Thyroid gland (tissue), 4 donors: ENCODE measurements around the gene DOK1. TPM values are rescaled to one million over a fixed set of nuclear protein-coding genes. Genes with fewer than 3 reads are reported as not detected.

Experiments used
- DNase-seq, 2 donors: peaks; one replicate each; pipeline ENCODE4 v3.0.0-alpha.2; 2019
- H3K27ac ChIP-seq, 3 donors: fragments of 200-600 bp; sonication (generic); 1 replicate in 2 of 3; 2 replicates in 1 of 3; pipeline ENCODE4 v1.5.1; 2016 to 2019; ENCODE audit warnings: mild to moderate bottlenecking in 1 of 3, moderate library complexity in 1 of 3
- H3K27me3 ChIP-seq: fragments of 200-600 bp; sonication (generic); one replicate; pipeline ENCODE4 v1.5.1; 2019
- H3K36me3 ChIP-seq, 2 donors: fragments of 200-600 bp; sonication (generic); one replicate each; pipeline ENCODE4 v1.5.1; 2016 to 2019
- H3K4me1 ChIP-seq, 2 donors: fragments of 200-600 bp; sonication (generic); one replicate each; pipeline ENCODE4 v1.5.1; 2017 to 2019
- H3K4me3 ChIP-seq, 3 donors: fragments of 200-600 bp; sonication (generic); replicated peaks in 1 of 3; 1 replicate in 2 of 3; 2 replicates in 1 of 3; pipeline ENCODE4 v1.5.1; 2016; ENCODE audit warnings: mild to moderate bottlenecking in 1 of 3
- H3K9me3 ChIP-seq: fragments of 200-600 bp; sonication (generic); one replicate; pipeline ENCODE4 v1.5.1; 2017
- CTCF ChIP-seq, 6 experiments: fragments of 200-600 bp in 3 of 6; fragments of 450-650 bp in 3 of 6; sonication (generic) in 3 of 6; IDR thresholded peaks; one replicate each; pipeline ENCODE4 v1.5.1; 2016 to 2019; ENCODE audit warnings: antibody characterized with exemption in 6 of 6, mild to moderate bottlenecking in 2 of 6, inconsistent platforms in 1 of 6, moderate library complexity in 1 of 6
- POLR2A ChIP-seq, 2 donors: fragments of 450-650 bp; IDR thresholded peaks; one replicate each; pipeline ENCODE4 v1.6.1; 2017; ENCODE audit warnings: antibody characterized with exemption in 2 of 2, mild to moderate bottlenecking in 2 of 2, moderate library complexity in 1 of 2
- WGBS, 2 donors: methylation state at CpG; one replicate each; pipeline ENCODE4 v1.1.5; 2017; 5-methylcytosine and 5-hydroxymethylcytosine counted together
- intact Hi-C: fragments of 100-400 bp; cut with DNase I; formaldehyde crosslinking; loops from one replicate; pipeline ENCODE4 v1.15.1; 2023
- total RNA-seq, 4 donors: library from RNA; depleted of rRNA; stranded (reverse); fragments of >200 nt; gene quantifications; one replicate each; pipeline ENCODE4 v1.2.3, GENCODE V29; 2016

DOK1 gene
- total RNA-seq, 4 donors from 2014 or later: 14.4 to 19.4 (median 18.4) TPM

DNA sequence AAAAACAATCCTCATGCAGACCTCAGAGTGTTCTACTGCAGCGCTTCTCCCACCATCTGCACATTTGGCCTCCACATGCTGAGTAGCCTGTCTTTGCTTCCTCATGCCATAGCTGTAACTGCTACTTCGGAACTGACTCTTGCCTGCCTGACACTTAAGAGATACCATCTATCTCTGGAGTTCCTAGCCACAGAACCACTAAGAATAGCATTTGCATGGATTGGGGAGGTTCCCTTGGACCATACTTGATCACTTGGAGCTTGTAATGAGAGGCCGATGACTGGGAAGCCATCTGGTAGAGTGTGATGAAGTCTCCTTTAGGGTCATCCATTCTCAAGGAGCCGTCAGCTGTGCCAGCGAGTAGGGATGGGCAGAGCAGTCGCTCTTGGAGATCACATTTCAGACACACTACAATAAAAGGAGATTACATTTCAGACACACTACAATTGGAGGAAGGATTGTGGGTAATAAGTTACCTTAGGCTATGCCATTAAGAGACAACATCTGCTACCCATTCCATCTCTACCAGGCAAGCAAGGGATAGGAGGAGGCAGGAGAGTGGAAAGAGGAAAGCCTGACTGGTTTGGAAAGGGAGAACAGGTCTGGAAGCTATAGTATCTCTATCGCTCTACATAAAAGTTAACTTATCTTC, 21.8 kb downstream of the DOK1 start:
- 84 to 89% methylated on average over 7 of the region's 7 CpGs for WGBS, 2 donors
- DNase-seq: no peak
- Histone ChIP-seq H3K27ac (no peak overlapping the region), H3K4me3 (no peak overlapping the region), H3K9me3 (no peaks in the 10 kb centered on the region), H3K4me1 (no peaks in the 10 kb centered on the region), H3K27me3 (no peaks in the 10 kb centered on the region), H3K36me3 (no peaks in the 10 kb centered on the region)
- TF ChIP-seq POLR2A (IDR thresholded peaks at IDR 0.05) (no peak), CTCF (IDR thresholded peaks at IDR 0.05) (no peak)
- intact Hi-C loops: no loop called here

DNA sequence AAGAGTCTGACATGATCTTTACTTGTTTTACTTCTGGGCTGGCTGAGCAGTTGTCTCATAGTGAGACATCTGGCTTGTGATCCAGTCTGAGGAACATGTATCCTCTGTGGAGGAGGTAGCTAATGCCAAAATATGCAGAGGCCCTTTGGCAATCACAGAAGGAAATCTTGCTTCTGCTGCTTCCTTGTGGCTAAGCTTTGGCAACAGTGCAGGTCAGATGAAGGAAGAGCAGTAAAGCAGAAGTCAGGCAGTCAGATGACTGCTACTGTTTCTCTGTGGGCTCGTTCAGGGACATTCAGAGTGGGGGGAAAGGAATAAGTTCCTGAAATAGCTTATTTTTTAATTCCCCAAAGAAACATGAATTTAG, 22.3 kb downstream of the DOK1 start:
- no peak overlapping the region for H3K4me3 ChIP-seq
- no peaks in the 10 kb centered on the region for H3K4me1 ChIP-seq
- DNase-seq: no peak
- H3K36me3 ChIP-seq: no peaks in the 10 kb centered on the region
- WGBS, 2 donors: 42 to 50% methylated on average over 1 of the region's 1 CpG
- TF ChIP-seq POLR2A (IDR thresholded peaks at IDR 0.05) (no peak), CTCF (IDR thresholded peaks at IDR 0.05) (no peak)
- no peaks in the 10 kb centered on the region for H3K9me3 ChIP-seq
- no peak overlapping the region for H3K27ac ChIP-seq
- H3K27me3 ChIP-seq: no peaks in the 10 kb centered on the region
- intact Hi-C loops: no loop called here

GRCh38 chr2:74577448-74577847, 22.9 kb downstream of the DOK1 start:
- no peaks in the 10 kb centered on the region for H3K36me3 ChIP-seq
- H3K4me1 ChIP-seq: no peaks in the 10 kb centered on the region
- no peak overlapping the region for H3K27ac ChIP-seq
- H3K27me3 ChIP-seq: no peaks in the 10 kb centered on the region
- no peaks in the 10 kb centered on the region for H3K9me3 ChIP-seq
- WGBS, 2 donors: 70 to 77% methylated on average over 2 of the region's 2 CpGs
- no peak overlapping the region for H3K4me3 ChIP-seq
- intact Hi-C loops: no loop called here
- TF ChIP-seq POLR2A (IDR thresholded peaks at IDR 0.05) (no peak), CTCF (IDR thresholded peaks at IDR 0.05) (no peak)
- no peak for DNase-seq

GRCh38 chr2:74578408-74578807, 23.9 kb downstream of the DOK1 start:
- no peaks in the 10 kb centered on the region for H3K27me3 ChIP-seq
- no peaks in the 10 kb centered on the region for H3K4me1 ChIP-seq
- no peaks in the 10 kb centered on the region for H3K9me3 ChIP-seq
- no peak overlapping the region for H3K4me3 ChIP-seq
- DNase-seq: no peak
- TF ChIP-seq CTCF (IDR thresholded peaks at IDR 0.05) (no peak), POLR2A (IDR thresholded peaks at IDR 0.05) (no peak)
- intact Hi-C loops: no loop called here
- H3K27ac ChIP-seq: no peak overlapping the region
- 94% methylated on average over 3 of the region's 3 CpGs for WGBS, 2 donors
- H3K36me3 ChIP-seq: no peaks in the 10 kb centered on the region

DNA sequence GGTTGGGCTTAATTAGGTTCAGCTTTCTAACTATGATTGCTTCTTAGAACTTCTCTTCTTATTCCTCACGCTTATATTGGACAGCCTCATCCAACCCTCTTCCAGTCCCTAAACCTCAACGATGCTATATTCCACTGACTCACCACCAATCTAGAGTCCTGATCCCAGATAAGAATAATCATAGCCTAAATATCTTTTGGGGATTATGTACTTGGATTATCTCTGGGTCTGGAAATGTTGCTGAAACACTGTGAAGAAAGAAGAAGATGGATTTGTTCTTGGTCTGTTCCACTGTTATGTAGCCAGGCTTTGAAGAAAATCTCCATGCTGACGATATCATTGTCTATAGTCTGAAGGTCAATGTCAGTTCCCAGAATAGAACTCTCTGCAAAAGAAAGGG, 26.9 kb downstream of the DOK1 start:
- intact Hi-C loops: loop anchor here (10.0 kb wide), 1 partner anchor 57 kb away; the partner anchor contains the start of genes AUP1, DQX1 and HTRA2
- DNase-seq: no peak
- 86 to 89% methylated on average over 3 of the region's 3 CpGs for WGBS, 2 donors
- TF ChIP-seq CTCF (IDR thresholded peaks at IDR 0.05) (no peak), POLR2A (IDR thresholded peaks at IDR 0.05) (no peak)
- Histone ChIP-seq H3K27ac (no peak overlapping the region), H3K27me3 (no peaks in the 10 kb centered on the region), H3K4me3 (no peak overlapping the region), H3K36me3 (no peaks in the 10 kb centered on the region), H3K4me1 (peaks cover 0 to 4% of the 10 kb centered on the region in 2 donors), H3K9me3 (no peaks in the 10 kb centered on the region)
